GM19238 (cell line): ENCODE data around the gene AMER2.

ENCODE experiments used
- DNase-seq: peaks from one replicate; pipeline ENCODE4 v3.0.0; 2011; ENCODE audit warnings: low spot score; ENCODE audit not compliant: insufficient read length

Gene AMER2

GRCh38 chr13:25151626-25152195 lies 20.4 kb downstream of the AMER2 start:
- no peak for DNase-seq

DNA sequence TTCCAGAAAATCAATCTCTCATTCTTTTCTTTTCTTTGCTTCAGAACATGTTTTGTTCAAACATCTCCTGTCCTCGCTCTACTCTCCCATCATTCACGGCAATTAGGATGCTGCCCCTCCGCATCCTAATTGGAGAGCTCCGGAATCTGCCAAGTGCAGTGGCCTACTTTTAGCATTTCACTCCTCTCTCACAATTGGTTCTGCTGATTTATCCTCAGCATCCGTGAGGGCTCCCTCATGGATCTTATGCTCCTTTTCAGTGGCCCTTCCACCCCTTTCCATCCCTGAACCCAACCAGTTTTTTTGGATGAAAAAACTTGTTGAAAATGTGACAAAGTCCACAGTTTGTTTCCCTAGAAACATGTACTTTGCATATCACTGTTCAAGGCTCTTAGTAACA lies 22.4 kb downstream of the AMER2 start:
- no peak for DNase-seq

GRCh38 chr13:25148402-25148771 lies 23.7 kb downstream of the AMER2 start:
- DNase-seq, result no peak

- DNase-seq, result no peak
Measured at GRCh38 chr13:25147638-25148401, 24.3 kb downstream of the AMER2 start.

- no peak for DNase-seq
Measured at GRCh38 chr13:25143706-25144105, 28.4 kb downstream of the AMER2 start.

GRCh38 chr13:25141042-25141441 lies 31.0 kb downstream of the AMER2 start:
- no peak for DNase-seq

DNA sequence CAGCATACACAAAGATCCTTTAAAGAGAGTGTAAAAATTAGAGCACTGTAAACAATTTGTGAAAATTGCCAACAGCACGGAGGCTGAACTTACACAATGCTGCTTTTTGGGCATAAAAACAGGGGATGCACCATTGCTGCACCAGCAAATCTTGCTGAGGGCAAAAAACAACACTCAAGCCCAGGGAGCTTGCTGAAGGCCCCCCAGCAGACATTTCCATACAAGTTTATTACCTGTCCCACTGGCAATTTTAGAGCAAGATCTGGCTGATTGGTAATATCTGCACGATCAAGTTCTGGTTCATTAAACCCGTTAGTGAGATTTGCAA lies 34.3 kb downstream of the AMER2 start:
- DNase-seq, result no peak

DNA sequence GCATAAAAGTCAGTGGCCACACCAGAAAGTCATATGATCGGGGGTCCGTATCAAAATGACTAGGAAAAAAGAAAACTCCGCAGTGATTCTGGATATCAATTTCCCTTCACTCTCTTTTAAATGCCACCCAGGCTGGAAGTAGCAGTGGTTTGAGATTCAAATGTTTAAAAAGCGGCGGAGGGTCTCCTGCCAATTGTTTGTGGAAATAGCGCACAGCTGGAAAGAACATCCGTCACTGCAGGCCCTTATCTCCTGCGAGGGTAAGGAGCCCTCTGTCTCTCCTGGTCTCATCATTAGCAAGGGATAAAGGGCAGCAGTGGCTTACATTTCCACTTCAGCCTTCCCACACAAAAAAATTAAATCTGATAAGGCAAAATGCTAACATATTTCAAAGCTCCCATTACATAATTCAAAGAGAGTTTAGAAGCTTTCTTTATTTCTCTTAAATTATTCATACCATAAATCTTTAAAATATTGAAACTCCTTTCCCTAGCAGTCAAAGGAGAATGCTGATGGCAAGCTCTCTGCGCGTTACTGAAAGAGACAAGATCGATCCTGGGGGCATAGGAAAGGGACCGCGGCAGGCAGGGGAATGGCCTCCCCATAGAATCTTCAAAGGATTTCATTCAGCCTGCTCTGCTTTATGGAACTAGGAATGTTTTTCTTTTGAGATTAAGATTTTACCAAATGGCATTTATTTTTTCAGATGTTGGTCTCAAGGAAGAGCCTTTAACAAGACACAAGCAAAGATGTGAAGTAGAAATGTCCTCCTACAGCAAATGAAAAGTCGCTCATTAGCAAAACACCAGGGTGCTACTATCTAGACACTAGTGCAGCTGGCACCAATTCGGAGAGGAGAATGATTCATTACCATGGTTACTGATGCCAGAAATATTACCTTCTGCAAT lies 35.0 kb downstream of the AMER2 start:
- DNase-seq, result no peak

DNA sequence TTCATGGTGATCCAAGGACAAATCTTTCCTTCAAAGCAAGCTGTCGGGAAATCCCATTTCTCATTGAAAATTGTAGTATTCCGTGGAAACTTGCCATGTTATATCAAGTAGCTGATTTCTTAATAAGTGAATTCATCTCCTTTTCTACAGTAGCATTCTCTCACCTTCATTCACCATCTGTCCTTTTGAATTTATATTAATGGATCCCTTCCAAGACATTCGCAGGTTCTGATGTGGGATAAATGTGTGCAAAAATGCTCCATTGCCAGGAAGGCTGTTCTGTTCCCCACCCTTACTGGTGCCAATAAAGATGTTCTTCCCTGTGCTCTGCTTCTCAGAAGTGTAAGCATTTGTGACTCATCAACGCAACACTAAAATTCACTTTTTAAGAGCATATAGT lies 36.2 kb downstream of the AMER2 start:
- DNase-seq, result no peak

DNA sequence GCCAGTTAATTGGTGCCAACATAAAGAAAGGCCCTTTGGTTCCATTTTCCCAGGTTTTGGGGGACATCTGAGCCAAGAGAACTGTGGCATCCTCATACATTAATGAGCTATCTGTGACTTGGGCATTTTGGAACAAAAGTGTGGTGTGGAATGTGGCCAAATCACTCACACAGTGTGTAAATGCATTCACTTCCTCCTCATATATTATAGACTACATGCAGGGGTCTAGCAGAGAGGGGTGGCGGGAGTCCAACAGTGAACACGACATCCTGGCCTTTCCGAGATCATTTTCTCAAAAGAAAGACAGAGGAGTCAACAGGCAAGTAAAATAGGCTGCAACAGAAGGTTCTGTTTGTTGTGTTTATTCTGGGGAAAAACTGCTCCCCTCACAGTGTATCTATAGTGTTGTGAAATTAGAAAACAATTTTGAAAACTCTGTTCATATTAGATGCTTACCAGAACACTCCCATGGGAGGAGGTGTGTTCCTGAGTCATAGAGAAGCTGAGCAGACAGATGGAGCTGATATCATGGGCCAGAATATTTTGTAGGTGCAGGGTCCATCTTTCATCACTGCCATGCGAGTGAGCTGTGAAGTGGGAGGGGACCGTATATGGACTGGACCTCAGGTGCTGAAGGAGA lies 39.2 kb downstream of the AMER2 start:
- no peak for DNase-seq

GRCh38 chr13:25131881-25132420 lies 40.1 kb downstream of the AMER2 start:
- no peak for DNase-seq

GRCh38 chr13:25130944-25131343 lies 41.1 kb downstream of the AMER2 start:
- DNase-seq, result no peak

DNA sequence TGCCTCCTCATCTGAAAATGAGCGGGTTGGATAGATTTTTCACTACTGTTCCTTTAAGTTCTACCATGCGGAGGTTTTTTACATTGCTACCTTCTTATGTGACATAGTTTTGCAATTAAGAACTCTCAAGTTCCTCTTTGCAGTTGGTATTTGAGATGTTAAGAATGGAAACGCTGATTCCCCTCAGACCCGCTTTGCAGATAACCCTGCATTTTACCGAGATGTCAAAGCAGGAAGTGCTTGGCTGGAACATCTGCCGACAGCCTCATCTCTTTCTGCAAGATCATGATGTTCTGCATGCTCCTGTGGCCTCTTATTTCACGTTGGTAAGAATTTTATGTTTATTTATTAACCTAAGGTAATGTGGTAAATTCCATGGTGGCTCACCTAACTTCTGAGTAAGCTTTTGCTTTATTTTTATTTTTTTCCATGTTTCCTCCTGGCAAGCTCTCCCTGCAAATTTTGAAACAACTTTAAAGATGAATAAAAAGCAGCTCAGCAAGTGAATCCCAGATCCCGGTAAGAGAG lies 53.6 kb downstream of the AMER2 start:
- DNase-seq, result no peak

DNA sequence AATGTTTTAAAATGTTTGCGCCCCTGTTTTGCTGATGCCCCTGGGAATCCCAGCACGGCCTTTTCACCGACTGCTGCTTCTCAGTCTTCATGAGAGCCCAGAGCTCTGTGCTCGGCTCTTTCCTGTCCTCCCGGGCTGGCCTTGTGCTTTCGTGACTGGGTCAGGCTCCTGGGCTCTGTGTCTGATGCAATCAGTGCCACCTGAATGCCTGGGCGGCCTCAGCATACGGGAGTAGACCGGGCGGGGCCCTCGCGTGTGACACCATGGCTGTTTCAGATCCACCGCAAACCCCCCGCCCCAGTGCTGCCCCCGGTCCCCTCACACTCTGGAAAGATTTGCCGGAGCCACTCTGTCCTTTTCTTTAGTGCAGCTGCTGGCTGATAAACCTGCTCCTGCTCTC lies 54.8 kb downstream of the AMER2 start:
- no peak for DNase-seq

DNA sequence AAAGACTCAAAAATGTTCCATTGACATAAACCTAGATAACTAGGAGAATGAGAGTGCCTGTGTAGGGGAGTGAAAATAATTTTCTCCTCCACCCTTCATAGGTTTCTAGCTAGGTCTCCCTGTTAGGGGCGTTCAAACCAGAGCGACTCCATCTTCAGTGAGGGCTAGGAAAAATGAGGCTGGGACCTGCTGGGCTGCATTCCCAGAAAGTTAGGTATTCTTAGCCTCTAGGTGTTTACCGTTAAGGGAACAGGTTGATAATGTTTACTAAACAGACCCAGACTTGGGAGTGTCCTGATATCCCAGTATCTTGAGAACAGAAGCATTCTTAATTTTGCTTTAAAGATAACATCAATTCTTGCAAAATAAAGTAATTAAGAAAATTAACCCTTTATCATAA lies 56.0 kb downstream of the AMER2 start:
- no peak for DNase-seq

DNA sequence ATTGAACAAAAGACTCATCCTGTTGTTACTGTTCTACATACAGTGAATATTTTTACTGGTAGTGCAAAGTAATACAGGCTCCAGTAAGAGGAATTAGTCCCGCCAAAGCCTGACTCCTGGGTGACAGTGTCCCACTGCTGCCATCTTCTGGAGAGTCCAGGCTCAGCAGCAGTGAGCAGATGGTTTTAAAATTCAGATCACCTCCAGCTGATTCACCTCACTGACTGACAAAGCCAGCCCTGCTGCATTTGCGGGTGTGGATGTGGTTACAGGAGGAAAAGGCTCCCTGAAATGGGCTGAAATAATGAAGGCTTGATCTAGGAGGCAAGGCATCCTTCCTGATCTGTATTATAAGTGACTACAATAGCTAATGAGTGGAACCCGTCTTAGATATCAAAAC lies 57.9 kb downstream of the AMER2 start:
- peak; percentile 33 for DNase-seq

DNA sequence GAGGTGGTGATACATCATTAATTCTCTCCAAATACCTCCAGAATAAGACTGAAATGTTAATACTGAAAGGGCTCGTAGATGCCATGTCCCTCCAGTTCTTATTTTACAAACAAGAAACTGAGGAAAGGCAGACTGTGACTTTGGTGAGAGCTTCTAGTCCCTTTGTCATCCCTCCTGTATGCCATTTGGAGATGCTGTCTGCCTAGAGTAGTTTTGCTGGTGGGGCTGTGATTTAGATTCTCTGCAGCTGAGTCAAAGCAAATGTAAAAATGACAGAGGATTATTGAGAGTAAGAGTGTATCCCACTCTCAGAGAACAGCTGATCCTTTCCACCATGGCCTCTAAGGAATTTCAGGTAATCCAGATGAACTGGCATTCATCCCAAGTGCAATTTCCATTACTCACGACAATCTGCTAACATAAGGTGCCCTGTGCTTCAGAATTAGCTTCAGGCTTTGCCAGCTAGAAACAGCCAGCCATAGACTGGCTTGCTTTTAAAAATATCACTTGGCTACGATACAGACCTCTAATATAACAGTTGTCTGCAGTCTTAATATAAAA lies 59.3 kb downstream of the AMER2 start:
- no peak for DNase-seq
